GM21526 (cell line): ENCODE measurements around the gene CDK16.

Experiments used
- ATAC-seq: cut with Tn5 transposase; IDR thresholded peaks from one replicate; pipeline ENCODE4 v1.9.1; 2021; ENCODE audit warnings: moderate library complexity; ENCODE audit not compliant: unreplicated experiment, low FRiP score

Gene CDK16

DNA sequence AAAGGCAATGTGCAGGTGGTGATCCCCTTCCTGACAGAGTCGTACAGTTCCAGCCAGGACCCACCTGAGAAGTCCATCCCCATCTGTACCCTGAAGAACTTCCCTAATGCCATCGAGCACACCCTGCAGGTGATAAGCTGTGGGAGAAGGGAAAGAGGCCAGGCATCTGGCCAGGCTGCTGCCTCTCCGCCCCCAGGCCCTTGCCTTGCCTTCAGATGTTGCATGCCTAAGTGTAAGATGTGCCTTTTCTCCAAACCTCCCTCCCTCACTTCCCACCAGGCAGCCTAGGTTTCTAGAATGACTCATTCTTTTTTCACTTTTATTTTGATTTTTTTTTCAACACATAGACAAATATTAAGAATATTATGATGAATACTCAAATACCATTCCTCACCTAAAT is 12.2 kb upstream of the CDK16 start:
- ATAC-seq = no peak

DNA sequence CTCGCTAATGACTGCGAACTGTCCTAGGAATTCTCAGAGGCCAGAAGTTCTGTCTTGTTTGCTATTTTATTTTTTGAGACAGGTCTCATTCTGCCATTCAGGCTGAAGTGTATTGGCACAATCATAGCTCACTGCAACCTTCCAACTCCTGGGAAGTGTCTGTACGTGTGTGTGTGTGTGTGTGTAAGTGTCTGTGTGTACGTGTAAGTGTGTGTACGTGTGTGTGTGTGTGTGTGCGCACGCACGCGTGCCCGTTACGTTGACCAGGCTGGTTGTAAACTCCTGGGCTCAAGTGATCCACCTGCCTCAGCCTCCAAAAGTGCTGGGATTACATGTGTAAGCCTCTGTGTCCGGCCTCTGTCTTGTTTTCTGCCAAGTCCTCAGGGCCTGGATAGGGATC is 10.4 kb upstream of the CDK16 start:
- ATAC-seq = no peak

DNA sequence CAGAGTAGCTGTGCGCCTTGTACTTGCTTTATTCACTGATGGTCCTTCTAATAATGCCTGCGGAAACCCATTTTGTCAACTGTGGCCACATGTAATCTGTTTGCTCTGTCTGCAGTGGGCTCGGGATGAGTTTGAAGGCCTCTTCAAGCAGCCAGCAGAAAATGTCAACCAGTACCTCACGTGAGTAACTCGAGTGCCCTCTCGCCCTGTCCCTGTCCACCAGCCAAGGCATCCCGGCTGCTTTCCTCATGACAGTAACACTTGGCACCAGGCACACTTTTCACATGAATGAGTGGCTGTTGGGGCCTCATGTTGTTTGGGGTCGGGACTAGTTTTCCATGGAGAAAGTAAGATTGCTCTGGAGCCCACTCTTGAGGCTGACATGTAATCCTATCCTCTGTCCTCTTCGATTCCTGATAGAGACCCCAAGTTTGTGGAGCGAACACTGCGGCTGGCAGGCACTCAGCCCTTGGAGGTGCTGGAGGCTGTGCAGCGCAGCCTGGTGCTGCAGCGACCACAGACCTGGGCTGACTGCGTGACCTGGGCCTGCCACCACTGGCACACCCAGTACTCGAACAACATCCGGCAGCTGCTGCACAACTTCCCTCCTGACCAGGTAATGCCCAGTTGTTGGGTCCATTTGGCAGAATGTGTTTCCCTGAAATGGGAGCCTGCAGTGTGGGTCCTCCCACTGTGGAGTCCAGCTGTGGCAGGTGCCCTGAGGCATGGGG is 8.8 kb upstream of the CDK16 start:
- no peak for ATAC-seq

DNA sequence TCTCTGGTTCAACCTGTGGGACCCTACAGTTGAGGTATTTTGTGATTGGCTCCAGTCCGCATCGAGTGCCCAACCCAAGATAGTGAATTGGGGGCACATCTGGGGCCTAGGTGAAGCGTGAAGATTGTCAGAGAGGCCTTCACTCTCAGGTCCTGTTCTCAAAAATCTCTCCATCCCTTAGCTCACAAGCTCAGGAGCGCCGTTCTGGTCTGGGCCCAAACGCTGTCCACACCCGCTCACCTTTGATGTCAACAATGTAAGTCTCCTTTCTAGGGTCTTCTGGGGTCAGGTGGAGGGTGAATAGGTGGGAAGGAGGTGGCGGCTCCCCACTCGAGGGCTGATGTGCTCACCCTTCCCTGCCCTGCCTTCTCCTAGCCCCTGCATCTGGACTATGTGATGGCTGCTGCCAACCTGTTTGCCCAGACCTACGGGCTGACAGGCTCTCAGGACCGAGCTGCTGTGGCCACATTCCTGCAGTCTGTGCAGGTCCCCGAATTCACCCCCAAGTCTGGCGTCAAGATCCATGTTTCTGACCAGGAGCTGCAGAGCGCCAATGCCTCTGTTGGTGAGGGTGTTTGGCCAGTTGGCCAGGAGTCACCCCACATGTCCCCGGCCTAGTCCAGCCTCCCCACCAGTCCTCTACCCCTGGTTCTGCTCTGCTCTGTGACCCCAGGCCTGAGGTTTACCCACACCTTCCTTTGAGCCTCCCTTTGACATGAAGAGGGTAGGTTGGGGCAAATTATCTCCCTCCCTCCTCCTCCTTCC is 7.6 kb upstream of the CDK16 start:
- ATAC-seq = no peak

DNA sequence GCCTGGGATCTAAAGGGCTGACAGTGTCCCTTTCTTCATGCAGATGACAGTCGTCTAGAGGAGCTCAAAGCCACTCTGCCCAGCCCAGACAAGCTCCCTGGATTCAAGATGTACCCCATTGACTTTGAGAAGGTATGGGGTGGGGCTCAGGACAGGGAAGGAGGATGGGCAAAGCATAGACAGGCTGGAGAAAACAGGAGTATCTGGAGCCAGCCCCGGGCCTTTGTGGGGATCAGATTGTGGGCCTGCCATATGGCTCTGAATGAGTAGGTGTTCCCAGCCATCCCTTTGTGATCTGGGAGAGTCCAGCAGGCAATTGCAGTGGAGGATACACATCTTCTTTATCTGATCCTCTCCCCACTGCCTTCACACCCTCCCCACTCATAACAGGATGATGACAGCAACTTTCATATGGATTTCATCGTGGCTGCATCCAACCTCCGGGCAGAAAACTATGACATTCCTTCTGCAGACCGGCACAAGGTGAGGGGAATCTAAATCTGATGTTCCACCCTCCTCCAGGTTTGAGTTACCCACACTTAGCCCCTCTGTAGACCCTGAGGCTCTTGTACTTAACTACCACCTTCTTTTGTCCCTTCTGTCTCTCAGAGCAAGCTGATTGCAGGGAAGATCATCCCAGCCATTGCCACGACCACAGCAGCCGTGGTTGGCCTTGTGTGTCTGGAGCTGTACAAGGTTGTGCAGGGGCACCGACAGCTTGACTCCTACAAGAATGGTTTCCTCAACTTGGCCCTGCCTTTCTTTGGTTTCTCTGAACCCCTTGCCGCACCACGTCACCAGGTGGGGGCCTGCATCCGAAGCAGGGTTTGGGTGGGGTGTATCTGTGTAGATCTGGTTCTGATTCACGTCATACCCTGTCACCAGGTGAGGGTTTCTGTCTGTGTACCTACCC is 5.8 kb upstream of the CDK16 start:
- no peak for ATAC-seq

DNA sequence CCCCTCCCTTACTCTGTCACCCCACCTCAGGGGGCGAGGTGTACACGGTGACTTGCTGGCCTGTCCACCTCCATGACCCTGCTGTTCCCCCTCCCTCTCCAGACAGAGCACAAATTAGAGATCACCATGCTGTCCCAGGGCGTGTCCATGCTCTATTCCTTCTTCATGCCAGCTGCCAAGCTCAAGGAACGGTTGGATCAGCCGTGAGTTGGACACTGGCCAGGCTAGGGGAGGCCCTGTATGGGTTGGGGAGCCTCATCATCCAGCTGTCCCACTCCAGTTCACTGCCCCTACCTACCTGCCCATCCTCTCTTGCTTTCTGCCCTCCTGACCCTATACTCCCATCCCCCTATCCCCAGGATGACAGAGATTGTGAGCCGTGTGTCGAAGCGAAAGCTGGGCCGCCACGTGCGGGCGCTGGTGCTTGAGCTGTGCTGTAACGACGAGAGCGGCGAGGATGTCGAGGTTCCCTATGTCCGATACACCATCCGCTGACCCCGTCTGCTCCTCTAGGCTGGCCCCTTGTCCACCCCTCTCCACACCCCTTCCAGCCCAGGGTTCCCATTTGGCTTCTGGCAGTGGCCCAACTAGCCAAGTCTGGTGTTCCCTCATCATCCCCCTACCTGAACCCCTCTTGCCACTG is 3.9 kb upstream of the CDK16 start:
- no peak for ATAC-seq

DNA sequence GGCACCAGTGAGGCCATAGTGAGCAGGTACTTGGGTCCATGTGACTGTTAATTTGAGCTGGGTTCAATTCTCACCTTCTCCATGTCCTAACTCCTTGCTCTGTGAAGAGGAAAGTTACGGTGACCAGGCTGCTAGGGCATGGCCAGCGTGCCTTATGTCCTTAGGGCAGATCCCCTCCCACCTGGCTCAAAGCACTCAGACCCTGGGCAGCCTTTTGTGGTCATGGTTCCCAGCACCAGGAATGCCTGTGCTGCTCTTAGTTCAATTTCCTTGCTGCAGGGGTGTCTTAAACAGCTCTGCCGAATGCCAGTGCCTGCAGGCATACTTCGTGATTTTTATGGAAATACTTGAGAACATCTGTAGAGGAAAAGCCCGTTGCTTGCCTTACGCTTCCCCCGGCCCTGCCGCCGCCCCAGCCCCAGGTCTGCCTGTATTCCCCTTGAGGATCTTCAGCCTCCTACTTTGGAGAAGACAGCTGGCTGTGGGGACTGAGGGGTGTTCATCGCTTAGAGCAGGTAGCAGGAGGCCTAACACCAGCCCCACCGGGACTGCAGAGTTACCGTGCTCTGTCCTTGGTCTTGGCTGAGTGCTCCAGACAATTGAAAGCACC is 3.1 kb upstream of the CDK16 start:
- no peak for ATAC-seq

DNA sequence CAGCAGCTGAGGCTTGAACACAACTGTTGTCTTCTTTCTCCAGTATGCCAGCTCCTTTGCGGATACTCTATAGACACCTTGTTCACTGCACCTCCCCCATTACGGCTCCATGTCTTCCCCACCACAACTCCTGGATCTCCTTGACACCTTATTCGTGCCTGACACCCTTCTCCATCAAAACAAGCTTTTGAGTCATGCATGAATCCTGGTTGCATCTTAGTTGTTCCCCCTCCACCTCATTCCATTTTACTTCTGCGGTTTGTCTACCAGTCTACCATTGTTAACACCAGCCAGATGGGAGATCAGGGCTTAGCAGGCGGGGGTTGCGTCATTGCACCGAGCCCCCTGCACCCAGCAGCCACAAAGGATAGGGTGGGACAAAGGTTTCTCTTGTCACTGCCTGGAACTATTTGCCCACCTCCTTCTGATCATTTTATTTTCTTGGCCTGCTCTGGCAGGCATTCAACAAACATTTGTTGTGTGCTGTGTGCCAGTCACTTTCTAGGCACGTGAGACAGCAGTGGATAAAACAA is 2.0 kb upstream of the CDK16 start:
- ATAC-seq = no peak

DNA sequence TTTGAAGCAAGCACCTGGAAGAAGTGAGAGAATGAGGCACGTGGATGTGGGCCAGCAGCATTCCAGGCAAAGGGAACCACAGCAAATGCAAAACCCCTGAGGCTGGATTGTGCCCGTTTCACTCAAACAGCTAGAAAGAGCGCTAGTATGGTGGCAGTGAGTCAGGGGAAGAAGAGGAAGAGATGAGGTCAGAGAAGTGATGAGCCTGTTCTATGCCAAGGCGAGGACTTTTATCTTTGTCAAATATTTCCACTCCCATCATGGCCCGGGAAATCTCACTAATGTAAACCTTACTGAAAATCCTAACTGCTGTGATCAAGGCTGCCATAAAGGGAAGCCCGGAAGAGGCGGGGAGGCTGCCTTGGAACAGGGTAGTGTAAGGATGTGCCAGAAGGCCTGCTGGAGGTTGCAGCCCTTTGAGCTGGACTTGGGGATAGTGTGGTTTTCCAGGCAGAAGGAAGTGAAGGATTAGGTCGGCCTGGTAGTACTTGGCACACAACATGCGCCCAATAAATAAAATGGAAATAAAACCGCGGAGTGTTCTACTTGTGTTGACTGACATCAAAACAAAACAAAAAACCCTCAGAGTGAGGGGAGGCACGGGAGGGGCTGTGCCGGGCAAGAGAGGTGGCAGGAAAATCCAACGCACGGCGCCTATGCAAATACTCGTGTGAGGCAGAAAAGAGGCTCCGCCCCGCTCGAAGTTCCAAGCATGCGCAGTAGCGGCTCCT is 1.2 kb upstream of the CDK16 start:
- no peak for ATAC-seq

DNA sequence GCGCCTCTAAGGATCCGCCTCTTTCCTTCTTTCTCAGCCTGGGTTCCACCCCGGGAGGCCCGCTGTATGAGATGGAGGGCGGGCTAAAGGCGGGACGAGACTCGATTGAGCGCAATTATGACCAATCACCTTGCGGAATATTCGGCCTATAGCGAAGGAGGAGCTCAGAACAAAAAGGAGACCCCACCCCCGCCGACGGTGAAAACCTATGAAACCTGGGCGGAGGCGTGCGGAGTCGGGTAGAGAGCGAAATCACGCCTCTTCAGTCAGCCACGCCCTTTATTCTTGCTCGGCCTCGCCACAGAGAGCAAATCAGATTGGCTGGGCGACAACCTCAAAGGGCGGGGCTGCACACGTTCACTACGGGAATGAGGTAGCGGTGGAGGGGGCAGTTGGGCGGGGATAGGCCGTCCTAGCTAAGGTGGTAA is 615 bp upstream of the CDK16 start:
- peak; percentile 87 for ATAC-seq

DNA sequence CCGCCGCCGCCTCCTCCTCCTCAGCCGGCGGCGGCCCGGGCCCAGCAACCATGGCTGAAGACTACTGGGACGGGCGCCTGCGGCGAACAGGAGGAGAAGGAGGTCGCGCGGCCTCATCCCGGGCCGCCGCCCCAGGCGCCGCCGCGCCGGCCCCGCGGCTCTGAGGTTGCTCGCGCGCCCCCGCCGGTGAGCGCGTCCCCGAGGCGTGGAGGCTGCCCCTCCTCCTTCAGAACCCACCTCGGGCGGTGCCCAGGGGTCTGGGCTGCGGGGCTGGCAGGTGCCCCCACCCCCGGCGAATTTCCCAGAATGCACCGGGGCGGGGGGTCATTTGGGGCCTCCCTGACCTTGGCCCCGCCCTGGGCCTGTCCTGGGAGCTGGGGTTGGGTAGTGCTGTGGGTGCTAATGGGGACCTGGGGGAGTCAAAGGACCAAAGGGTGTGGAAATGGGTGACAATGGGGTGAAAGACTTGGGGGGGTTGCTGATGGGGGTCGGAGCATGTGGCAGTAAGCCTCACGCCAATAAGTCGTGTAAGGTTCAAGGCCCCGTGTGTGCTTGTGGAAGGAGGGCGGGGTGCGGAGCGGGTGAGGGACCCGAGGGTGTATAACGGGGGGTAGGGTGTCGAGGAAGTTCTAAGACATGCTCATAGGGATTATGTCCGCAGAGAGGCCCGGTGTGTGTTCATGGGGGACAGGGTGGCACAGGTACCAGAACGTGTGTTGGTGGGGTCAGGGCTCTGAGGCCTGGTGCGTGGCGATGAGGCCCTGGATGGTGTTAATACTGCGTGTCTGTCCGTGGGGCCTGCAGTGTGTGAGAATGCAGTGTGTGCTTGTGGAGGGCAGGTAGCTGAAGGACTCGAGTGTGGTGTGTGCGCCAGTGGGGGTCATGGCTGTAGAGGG is 687 bp downstream of the CDK16 start:
- no peak for ATAC-seq

DNA sequence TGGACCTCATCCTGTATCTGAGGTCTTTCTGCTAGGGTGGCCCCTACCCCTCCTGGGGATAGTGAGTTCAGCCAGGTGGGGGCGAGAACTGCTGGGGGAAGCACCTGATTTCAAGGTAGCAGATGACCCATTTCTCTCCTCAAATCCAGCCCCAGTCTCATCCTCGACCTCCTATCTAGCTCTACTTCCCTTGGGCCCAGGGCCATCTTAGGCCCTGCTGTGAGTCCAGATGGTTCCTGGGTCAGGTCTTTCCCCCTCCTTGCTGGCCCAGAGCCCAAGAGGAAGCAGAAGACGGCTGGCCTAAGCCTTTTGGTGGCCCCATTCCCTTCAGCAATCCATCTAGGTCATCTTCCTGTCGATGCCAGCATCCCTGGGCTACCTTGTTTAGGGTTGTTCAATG is 3.3 kb downstream of the CDK16 start:
- ATAC-seq = no peak

DNA sequence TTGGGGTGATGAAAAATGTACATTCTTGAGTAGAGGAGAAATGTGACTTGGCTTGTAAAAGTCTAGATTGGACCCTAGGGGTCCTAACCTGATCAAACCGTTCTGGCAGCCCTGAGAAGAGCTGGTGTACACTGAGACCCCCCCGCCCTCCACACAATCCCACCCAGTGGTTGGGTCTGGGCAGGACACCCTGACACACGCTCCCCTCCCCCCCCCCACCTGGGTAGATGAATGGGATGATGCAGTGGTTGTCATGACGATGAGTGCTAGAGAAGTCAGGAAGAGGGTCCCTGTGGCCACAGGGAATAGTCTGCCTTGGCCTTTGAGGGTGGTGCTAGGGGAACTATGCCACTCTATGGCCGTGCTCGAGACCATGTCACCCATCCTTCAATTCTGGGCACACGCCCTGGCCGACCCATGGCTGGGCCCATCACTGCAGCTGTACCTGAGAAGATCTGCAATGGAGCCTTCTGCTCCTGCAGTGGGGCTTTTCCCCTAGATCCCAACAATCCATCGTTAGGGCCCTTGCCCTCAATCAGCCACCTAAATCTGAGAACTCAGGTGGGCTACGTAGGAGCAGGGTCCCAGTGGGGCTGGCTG is 4.4 kb downstream of the CDK16 start:
- ATAC-seq = no peak

DNA sequence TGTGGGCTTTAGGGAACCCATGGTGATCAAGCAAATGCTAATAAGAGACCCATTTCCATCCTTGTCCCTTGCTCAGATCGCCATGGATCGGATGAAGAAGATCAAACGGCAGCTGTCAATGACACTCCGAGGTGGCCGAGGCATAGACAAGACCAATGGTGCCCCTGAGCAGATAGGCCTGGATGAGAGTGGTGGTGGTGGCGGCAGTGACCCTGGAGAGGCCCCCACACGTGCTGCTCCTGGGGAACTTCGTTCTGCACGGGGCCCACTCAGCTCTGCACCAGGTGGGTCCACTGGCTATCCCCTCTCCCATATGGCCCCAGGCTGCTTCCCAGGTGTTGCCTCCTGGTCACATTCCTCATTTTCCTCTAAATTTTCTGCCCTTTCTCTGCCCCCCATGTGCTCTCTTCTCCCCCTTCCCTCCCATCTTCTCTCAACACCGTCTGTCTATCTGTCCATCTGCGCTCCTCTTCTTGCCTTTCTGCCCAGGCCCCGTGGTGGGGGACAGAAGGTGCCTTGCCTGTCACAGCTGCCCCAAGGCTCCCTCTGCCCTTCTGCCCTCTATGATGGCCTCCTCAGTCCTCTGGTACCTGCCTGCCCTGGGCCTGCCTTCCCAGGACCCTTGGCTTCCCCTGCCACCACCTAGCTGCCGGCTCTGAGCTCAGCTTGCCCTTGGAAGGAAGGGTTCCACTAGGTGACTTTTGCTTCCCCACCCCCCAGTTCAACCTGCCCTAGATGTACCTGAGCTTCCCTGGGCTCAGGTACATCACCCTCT is 5.2 kb downstream of the CDK16 start:
- no peak for ATAC-seq

DNA sequence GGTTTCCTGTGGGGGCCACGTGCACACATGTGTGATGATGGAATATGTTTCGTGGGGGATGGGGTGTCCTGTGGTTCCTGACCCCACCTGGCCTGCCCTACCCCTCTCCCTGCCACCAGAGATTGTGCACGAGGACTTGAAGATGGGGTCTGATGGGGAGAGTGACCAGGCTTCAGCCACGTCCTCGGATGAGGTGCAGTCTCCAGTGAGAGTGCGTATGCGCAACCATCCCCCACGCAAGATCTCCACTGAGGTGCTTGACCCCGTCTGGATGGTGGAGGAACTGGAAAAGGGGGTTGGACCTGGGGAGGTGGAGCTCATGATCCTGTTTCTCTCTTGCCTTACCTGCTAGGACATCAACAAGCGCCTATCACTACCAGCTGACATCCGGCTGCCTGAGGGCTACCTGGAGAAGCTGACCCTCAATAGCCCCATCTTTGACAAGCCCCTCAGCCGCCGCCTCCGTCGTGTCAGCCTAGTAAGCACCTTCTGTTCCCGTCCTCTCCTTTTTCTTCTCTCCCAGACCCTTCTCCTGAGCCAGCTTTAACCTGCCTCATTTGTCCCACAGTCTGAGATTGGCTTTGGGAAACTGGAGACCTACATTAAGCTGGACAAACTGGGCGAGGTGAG is 5.9 kb downstream of the CDK16 start:
- no peak for ATAC-seq

DNA sequence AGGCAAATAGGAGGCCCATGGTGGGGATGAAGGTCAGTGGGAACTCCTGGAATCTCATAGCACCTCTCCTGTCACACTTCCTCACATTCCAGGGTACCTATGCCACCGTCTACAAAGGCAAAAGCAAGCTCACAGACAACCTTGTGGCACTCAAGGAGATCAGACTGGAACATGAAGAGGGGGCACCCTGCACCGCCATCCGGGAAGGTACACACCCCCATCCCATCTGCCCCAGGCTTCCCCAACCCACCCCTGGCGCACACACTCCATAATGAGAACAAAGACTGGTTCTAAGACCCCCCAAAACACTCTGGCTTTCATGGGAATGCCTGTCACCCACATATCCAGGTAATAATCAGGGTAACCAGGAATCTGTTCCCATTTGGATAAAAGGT is 6.4 kb downstream of the CDK16 start:
- ATAC-seq = no peak

DNA sequence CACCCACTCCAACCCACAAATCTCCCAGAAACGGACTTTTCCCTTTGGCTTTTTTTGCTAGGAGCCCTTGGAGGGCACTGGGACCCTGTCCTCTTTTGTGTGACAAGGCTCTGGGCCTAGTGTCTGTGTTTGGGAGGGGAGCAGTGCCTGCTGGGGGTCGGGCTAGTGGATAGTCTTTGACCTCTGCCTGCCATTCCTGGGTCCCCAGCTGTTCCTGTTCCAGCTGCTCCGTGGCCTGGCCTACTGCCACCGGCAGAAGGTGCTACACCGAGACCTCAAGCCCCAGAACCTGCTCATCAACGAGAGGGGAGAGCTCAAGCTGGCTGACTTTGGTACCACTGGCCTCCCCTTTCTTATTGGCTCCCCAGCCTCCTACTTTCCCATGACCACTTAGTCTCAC is 7.6 kb downstream of the CDK16 start:
- no peak for ATAC-seq
